Activated T-helper 1 cell treated with anti-CD3 and anti-CD28 coated beads, Interleukin-12 subunit alpha, Interleukin-12 subunit beta, Interleukin-2, Interleukin-4 antibody, amounts not matched to agents 30 ng/mL and 10 ng/mL and 1 ng/mL, durations not matched to agents 14 hours and 24 hours and 36 hours (primary cell): ENCODE data around the gene GMPPB. TPM values are rescaled to one million over a fixed set of nuclear protein-coding genes. Genes with fewer than 3 reads are reported as not detected.

Source experiments
- DNase-seq: peaks from one replicate; pipeline ENCODE4 v3.0.0; 2021; ENCODE audit warnings: low spot score
- H3K27ac Mint-ChIP-seq: one replicate; pipeline ENCODE4 v1.8.0; 2021; ENCODE audit warnings: mild to moderate bottlenecking, mixed read lengths
- H3K27me3 Mint-ChIP-seq: one replicate; pipeline ENCODE4 v1.8.0; 2022; ENCODE audit warnings: mild to moderate bottlenecking, moderate library complexity, mixed read lengths; ENCODE audit not compliant: insufficient read depth
- H3K36me3 Mint-ChIP-seq: one replicate; pipeline ENCODE4 v1.8.0; 2021; ENCODE audit warnings: low read depth, mixed read lengths
- H3K4me1 Mint-ChIP-seq: one replicate; pipeline ENCODE4 v1.8.0; 2021; ENCODE audit warnings: low read depth, mixed read lengths
- H3K4me3 Mint-ChIP-seq: one replicate; pipeline ENCODE4 v1.8.0; 2021; ENCODE audit warnings: mild to moderate bottlenecking, moderate library complexity, mixed read lengths
- H3K9me3 Mint-ChIP-seq: one replicate; pipeline ENCODE4 v1.8.0; 2021; ENCODE audit warnings: mixed read lengths
- intact Hi-C: fragments of 100-400 bp; cut with micrococcal nuclease; formaldehyde crosslinking; loops from one replicate; pipeline ENCODE4 v1.15.1; 2024
- total RNA-seq: library from RNA; stranded (reverse); gene quantifications from 2 replicates; pipeline ENCODE4 v1.2.3, GENCODE V29; 2022

The GMPPB gene
- total RNA-seq, 1 donor from 2014 or later: 49.2 TPM

DNA sequence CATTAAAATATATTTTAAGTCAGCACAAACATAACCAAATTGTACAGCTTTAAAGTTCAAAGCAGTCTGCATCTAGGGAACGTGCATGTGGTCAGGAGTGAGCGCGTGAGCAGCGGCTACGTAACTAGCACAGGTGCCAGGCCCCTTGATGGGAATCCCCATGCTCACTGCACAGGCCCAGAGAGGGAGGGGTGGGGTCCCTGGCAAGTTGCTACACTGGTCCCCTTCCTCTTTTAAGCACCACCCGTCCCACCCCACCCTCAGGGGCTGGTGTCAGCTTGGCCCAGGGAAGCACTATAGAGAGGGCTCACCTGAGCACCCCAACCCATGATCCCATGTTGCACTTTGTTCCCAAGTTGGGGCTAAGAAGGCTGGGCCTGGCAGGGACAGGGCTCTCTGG, 835 bp upstream of the GMPPB start:
- H3K9me3 Mint-ChIP-seq: no peaks in the 10 kb centered on the region
- peaks cover 19% of the 10 kb centered on the region for H3K36me3 Mint-ChIP-seq
- H3K27ac Mint-ChIP-seq: peak overlapping the region; percentile 91
- intact Hi-C loops: loop anchor here (1.0 to 5.0 kb wide), 6 partner anchors 21 to 513 kb away; partner anchors contain the start of genes GNAI2, INKA1, IP6K1 and RBM6
- peak overlapping the region; percentile 95 for H3K4me3 Mint-ChIP-seq
- H3K27me3 Mint-ChIP-seq: no peaks in the 10 kb centered on the region
- no peak for DNase-seq
- H3K4me1 Mint-ChIP-seq: peaks cover 27% of the 10 kb centered on the region

DNA sequence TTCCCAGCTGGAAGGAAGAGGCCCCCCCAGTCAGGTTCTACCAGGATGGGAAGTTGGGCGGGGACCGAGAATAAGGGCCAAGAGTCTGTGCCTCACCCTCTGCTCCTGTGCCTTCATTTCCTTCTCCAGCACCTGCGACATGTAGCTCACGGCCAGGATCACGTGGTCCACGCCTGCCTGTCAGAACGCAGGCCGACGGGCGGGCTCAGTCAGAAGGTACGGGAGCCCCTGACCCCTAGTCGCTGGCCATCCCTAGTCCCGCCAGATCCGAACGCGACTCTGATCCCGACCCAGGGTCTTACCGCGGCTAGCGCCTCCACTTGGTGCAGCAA, 489 bp downstream of the GMPPB start:
- peak; percentile 59 for DNase-seq
- intact Hi-C loops: loop anchor here (1.0 to 5.0 kb wide), 3 partner anchors 49 to 514 kb away; partner anchors contain the start of genes APEH and GNAI2
- Mint-ChIP-seq H3K27ac (peak overlapping the region; percentile 95), H3K4me3 (peak overlapping the region; percentile 95), H3K27me3 (no peaks in the 10 kb centered on the region), H3K36me3 (peaks cover 19% of the 10 kb centered on the region), H3K4me1 (peaks cover 40% of the 10 kb centered on the region), H3K9me3 (no peaks in the 10 kb centered on the region)

DNA sequence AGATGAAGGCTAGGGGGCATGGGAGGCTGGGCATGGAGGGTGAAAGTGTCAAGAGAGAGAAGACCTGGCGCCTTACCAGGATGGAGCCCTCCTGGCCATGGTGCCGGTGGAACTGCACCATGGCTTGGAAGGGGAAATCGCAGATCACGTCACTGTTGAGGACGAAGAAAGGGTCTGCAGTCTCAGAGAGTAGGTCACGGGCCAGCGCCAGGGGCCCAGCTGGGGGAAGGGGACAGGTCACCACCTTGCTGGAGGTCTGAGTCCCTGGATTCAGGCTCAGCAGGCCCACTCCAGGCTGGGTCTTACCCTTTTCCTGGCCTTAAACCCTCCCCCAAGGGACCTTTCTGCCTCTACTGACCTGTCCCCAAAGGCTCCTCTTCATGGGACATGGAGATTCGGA, 855 bp downstream of the GMPPB start:
- intact Hi-C loops: loop anchor here (1.0 to 5.0 kb wide), 3 partner anchors 49 to 514 kb away; partner anchors contain the start of genes APEH and GNAI2
- no peaks in the 10 kb centered on the region for H3K27me3 Mint-ChIP-seq
- H3K36me3 Mint-ChIP-seq: peaks cover 17% of the 10 kb centered on the region
- H3K4me1 Mint-ChIP-seq: peaks cover 40% of the 10 kb centered on the region
- no peak for DNase-seq
- peak overlapping the region; percentile 95 for H3K4me3 Mint-ChIP-seq
- H3K9me3 Mint-ChIP-seq: no peaks in the 10 kb centered on the region
- H3K27ac Mint-ChIP-seq: peak overlapping the region; percentile 95

DNA sequence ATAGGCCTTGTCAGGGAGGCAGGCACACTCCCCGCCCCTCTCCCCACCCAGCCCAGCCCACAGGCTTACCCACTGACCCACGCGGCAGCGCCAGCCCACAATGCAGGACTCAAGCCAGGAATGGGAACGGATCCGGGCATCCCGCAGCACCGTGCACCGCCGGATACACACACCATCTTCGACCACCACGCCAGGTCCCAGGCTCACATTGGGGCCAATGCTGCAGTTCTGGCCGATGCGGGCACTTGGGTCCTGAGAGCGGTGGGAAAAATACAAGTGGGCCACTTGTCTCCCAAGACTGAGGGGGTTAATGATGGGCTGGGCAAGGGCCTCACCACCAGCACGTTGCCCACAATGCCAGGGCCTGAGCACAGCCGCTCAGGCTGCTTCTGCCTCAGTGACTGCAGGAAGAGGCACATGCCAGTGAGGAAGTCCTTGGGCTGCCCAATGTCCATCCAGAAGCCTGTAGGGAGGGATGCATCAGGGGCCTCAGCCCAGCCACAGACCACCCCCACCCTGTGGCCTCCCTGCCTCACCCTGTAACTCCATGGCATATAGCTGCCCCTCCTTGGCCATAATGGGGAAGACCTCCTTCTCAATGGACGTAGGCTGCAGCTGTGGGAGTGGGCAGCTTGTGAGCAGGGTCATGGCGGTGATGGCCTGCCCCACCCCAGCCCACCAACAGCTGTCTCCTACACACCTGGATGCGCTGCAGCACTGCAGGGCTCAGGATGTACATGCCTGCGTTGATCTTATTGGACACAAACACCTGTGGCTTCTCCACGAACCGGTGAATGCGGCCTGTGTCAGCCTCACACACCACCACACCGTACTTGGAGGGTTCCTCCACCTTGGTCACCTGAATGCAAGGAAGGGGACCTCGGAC, 1.6 kb downstream of the GMPPB start:
- Mint-ChIP-seq H3K36me3 (peaks cover 17% of the 10 kb centered on the region), H3K4me3 (peak overlapping the region; percentile 95), H3K9me3 (no peaks in the 10 kb centered on the region), H3K27ac (no peak overlapping the region), H3K27me3 (no peaks in the 10 kb centered on the region), H3K4me1 (peaks cover 40% of the 10 kb centered on the region)
- no peak for DNase-seq
- intact Hi-C loops: loop anchor here (5.0 kb wide), 2 partner anchors 115 to 515 kb away; partner anchors contain the start of gene GNAI2

DNA sequence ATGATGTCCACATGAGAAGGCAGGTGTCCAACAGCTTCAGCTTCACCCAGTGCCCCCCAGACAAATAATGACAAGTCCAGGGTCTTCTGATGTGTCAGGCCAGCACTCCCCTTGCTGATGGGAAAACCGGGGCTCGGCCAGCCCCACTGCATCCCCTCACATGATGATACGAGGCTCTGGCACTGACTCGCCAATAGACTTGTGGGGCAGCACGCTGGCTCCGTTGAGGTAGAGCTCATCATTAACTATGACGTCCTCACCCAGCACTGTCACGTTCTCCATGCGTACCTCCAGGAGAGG, 2.2 kb downstream of the GMPPB start:
- intact Hi-C loops: loop anchor here (5.0 kb wide), 2 partner anchors 116 to 516 kb away; partner anchors contain the start of gene GNAI2
- Mint-ChIP-seq H3K4me3 (peak overlapping the region; percentile 95), H3K9me3 (no peaks in the 10 kb centered on the region), H3K4me1 (peaks cover 40% of the 10 kb centered on the region), H3K27ac (no peak overlapping the region), H3K27me3 (no peaks in the 10 kb centered on the region), H3K36me3 (peaks cover 17% of the 10 kb centered on the region)
- DNase-seq: no peak

DNA sequence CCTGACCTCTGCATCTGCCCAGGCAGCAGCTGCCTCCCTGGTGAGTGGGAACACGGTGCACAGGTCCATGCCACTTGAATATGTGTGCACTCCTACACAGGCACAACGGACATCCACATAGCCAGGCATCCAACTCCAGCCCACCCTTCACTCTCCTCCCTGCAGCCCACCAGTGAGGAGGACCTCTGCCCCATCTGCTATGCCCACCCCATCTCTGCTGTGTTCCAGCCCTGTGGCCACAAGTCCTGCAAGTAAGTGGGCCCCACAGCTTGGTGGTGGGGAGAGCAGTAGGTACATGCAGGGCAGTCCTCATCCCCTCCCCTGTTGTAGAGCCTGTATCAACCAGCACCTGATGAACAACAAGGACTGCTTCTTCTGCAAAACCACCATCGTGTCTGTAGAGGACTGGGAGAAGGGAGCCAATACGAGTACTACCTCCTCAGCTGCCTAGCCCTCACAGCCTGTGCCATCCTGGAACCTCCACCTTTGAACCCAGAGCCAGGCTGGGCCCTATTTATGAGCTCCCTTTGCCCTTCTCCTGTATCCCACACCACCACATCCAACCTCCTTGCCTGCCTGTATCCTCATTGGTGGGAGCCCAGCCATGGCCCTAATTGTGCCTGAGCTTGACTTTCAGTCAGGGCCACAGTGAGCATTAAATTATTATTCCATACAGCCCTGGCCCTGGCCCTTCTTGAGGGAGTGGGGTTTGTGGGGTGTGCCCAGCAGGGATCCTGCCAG, 2.7 kb downstream of the GMPPB start:
- Mint-ChIP-seq H3K27ac (peak overlapping the region; percentile 18), H3K4me3 (peak overlapping the region; percentile 39)
- DNase-seq: no peak

DNA sequence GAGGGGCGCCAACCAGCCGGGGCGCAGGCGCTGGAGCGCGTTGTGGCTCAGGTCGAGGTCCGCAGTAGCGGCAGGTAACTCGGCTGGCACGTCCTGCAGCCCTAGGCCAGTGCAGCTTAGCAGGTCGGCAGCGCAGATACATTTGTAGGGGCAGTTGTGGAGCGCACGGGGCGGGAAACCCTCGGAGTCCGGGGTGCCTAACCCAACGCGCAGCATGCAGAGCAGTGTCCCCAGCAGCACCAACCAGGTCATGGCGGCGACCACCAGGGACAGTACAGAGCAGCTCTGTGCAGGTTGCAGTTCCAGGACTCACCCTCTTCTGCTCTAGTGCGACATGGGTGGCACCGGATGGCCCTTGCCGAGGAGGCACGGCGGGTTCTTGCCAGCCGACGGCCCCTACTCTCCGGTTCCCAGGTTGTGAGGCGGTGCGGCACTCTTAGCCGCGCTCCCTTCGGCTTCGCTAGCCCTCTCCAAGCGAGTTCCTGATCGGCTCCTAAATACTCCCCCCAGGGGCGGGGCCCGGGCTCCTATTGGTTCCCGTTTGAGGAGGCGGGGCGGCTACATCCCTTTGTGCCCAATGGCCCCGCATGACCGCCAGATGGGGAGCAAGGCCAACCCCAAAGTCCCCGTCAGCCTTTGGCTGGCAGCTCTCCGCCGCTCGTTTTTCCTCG, 4.4 kb downstream of the GMPPB start, which contains the start of gene AMIGO3:
Gene AMIGO3 (minus strand): TSS at position 471 of the 671 bp plus-strand sequence. CDS start 219 bp downstream, at position 252.
- H3K27me3 Mint-ChIP-seq: no peaks in the 10 kb centered on the region
- intact Hi-C loops: loop anchor here (1.0 kb wide), 3 partner anchors 16 to 45 kb away; partner anchors contain the start of genes APEH, MST1 and RNF123
- peak within 1 kb of the TSS; percentile 83 for H3K4me3 Mint-ChIP-seq
- peaks cover 35% of the 10 kb centered on the region for H3K4me1 Mint-ChIP-seq
- H3K27ac Mint-ChIP-seq: peak within 1 kb of the TSS; percentile 63
- no peaks in the 10 kb centered on the region for H3K9me3 Mint-ChIP-seq
- peak; percentile 89 for DNase-seq
- peaks cover 21% of the 10 kb centered on the region for H3K36me3 Mint-ChIP-seq

More for the DNA sequence above, 2.7 kb downstream of the GMPPB start:
- intact Hi-C loops: loop anchor here (5.0 kb wide), 2 partner anchors 116 to 516 kb away; partner anchors contain the start of gene GNAI2
- Mint-ChIP-seq H3K36me3 (peaks cover 21% of the 10 kb centered on the region), H3K27me3 (no peaks in the 10 kb centered on the region), H3K4me1 (peaks cover 40% of the 10 kb centered on the region), H3K9me3 (no peaks in the 10 kb centered on the region)

DNA sequence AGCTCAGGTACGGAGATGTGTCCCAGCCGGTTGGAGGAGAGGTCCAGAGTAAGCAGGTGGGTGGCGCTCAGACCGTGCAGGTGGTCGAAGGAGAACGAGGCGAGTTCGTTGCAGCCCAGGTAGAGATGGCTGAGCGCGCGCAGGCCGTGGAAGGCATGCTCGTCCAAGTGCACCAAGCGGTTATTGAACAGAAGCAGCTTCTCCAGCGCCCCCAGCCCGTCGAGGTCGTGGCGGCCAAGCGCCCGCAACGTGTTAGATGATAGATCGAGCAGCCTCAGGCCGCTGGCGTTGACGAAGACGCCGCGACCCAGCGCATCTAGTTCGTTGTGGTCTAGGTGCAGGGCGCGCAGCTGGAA, 4.9 kb downstream of the GMPPB start:
- Mint-ChIP-seq H3K4me1 (peaks cover 35% of the 10 kb centered on the region), H3K27me3 (no peaks in the 10 kb centered on the region), H3K36me3 (peaks cover 21% of the 10 kb centered on the region), H3K4me3 (peak overlapping the region; percentile 83), H3K27ac (peak overlapping the region; percentile 48), H3K9me3 (no peaks in the 10 kb centered on the region)
- no peak for DNase-seq
- intact Hi-C loops: loop anchor here (1.0 kb wide), 3 partner anchors 16 to 45 kb away; partner anchors contain the start of genes APEH, MST1 and RNF123

DNA sequence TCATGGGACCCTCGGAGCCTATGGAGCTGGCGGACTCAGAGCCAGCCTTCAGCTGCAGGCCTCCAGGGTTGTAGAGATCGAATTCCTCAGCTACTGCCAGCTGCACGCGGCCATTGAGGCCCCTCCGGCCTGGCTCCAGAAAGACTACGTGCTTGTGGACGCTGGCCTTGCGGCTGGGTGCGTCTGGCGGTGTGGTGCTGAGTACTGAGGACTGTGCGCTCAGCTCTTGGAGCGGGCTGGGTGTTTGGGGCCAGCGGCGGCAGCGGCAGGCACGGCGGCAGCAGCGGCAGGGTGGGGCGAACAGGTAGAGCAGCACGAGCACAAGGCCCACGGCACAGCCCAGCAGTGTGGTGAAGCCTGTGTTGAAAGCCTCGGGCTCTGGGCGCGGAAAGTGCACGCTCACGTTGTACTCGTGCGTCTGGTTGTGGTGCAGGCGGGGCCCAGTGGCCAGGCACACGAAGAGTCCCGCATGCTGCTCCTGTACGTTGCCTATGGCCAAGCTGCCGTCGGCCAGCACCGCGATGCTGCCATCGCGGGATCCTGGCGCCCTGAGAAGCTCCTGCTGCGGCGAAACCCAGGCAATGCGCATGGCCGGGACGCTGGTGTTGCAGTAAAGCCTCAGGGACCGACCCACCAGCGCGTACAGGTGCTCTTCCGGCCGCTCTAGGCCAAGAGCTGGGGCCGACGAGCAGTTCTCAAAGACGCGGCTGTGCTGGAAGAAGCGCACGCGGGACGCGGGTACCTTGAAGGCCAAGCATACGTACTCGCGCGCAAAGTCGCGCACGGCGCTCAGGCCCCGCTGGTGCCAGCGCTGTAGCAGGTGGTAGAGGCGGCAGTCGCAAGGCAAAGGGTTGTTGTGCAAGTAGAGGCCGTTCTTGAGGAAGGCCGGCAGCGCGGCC, 5.5 kb downstream of the GMPPB start:
- H3K9me3 Mint-ChIP-seq: no peaks in the 10 kb centered on the region
- H3K4me3 Mint-ChIP-seq: peak overlapping the region; percentile 83
- no peak for DNase-seq
- H3K36me3 Mint-ChIP-seq: peaks cover 21% of the 10 kb centered on the region
- no peaks in the 10 kb centered on the region for H3K27me3 Mint-ChIP-seq
- no peak overlapping the region for H3K27ac Mint-ChIP-seq
- peaks cover 33% of the 10 kb centered on the region for H3K4me1 Mint-ChIP-seq
- intact Hi-C loops: no loop called here

DNA sequence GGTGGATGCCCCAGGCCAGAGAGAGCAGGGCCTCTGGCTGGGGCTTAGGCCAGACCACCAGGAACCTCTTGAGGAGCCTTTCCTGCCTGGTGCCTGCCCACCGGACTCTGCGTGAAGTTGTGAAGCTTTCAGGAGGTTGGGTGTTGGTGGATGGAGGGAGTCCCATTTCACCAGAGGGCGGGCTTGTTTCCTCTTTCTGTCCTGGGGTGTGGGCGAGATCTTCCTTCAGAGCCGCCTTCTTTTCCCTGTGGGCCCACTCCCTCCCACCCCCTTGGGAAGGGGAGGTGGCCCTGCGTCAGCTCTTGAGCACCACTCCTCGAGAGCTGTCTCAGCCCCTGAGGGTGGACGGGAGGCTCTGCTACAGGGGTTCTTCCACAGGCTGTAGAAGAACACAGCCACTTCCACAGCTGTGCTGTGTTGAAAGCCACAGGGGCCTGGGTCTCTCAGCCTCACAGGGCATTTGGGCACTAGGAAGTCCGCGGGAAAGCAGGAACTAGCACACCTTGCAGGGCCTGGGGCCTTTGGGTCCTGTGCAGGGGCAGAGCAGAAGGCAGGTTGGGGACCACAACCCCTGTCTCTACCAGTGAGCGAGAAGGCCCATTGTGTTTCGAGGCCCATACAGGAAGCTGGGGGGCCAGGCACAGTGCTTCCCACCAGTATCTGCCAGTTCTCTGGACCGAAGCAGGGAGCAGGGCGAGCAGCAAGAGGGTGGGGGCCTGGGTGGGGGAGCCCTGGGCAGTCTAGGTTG, 6.4 kb downstream of the GMPPB start:
- peak overlapping the region; percentile 51 for H3K4me3 Mint-ChIP-seq
- peaks cover 18% of the 10 kb centered on the region for H3K36me3 Mint-ChIP-seq
- peaks cover 25% of the 10 kb centered on the region for H3K4me1 Mint-ChIP-seq
- no peak for DNase-seq
- H3K9me3 Mint-ChIP-seq: no peaks in the 10 kb centered on the region
- H3K27me3 Mint-ChIP-seq: no peaks in the 10 kb centered on the region
- no peak overlapping the region for H3K27ac Mint-ChIP-seq
- intact Hi-C loops: no loop called here

DNA sequence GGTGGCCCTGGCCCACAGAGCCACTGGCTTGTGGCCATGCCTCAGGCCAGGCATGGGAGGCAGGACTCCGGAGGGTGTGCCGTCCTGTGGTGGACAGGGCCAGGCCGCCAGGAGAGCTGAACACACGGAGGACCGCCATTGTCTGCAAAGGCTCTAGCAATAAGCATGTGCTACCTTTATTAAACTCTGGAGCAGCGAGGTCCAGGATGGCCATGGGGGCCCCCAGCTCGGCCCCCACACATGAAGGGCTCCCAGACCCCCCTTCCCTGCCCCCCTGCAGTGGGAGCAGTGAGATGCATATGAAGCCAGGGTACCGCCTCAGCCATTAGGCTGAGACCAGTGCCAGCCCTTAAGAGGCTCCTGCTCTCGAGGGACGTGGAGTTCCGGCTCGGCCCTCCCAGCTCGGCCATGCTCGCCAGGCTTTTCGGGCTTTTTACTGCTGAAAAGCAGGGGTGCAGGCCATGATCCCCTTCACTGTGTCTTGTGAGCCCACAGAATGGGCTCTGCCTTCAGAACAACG, 7.0 kb downstream of the GMPPB start:
- Mint-ChIP-seq H3K4me1 (peaks cover 29% of the 10 kb centered on the region), H3K36me3 (peaks cover 15% of the 10 kb centered on the region), H3K27me3 (no peaks in the 10 kb centered on the region), H3K27ac (no peak overlapping the region), H3K4me3 (no peak overlapping the region), H3K9me3 (no peaks in the 10 kb centered on the region)
- DNase-seq: no peak
- intact Hi-C loops: no loop called here
